SKM-1 (cell line): ENCODE data around the gene NPAS3.

Experiments used
- DNase-seq: peaks from one replicate; lab custom pipeline; 2025; ENCODE audit not compliant: unreplicated experiment; lab: John Stamatoyannopoulos, UW

Gene NPAS3

DNA sequence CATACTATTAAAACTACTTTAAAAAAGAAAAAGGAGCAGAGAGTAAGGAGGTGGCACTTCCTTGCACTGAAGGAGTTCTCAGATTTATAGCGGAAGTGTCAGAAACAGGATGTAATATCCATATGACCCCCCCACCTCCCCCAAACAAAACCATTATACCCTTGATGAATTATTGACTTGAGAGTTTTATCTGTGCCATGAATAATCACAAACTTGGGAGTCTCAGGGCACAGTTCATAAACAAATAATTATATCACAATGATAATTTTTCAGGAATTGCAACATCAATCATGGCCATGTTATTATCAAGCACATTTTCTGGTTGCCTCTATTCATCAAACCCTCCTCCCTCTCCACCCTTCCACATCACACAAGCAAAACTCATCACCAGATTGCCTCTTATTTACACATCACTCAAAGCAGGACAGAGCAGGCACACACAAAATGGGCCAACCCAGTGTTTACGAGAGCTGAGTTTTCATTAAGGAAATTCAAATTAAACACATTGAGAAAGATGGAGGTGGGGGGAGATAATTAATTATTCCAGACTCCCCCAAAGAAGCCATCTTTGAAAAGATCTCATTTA is 870.8 kb downstream of the NPAS3 start:
- DNase-seq: no peak

DNA sequence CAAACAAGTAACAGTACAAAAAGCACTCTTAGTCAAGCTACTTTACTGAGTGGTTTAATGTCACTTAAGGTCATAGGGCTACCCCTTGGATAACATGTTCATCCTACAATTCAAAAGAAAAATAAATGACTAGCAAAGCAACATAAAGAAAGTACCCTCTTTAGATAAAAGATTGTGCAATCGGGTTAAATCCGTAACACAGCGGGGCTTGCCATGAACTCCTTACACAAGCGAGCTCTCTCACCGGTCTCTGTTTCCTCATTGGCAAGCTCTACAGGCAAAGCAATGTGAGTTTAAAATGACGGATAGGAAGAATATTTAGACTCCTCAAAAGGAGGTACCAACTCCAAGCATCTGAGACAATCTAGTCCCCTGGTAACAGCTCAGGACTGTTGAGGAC is 871.6 kb downstream of the NPAS3 start:
- DNase-seq: no peak

DNA sequence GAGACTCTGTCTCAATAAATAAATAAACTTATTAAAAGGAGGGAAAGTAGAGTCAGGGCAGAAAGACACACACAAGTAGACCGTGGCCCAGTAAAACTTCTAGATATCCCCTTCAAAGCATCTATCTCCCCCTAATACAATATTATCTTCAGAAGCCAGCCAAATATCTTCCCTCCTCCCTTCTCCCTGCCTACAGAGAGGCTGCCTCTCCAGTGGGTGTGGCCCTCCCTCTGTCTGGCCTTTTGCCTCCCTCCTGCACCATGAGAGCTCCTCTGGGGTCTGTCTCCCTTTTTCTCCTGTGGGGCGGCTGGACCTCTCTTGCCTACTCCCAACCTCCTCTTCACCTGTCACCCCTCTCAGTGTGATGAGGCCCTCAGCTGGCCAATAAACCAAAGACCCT is 873.0 kb downstream of the NPAS3 start:
- no peak for DNase-seq

DNA sequence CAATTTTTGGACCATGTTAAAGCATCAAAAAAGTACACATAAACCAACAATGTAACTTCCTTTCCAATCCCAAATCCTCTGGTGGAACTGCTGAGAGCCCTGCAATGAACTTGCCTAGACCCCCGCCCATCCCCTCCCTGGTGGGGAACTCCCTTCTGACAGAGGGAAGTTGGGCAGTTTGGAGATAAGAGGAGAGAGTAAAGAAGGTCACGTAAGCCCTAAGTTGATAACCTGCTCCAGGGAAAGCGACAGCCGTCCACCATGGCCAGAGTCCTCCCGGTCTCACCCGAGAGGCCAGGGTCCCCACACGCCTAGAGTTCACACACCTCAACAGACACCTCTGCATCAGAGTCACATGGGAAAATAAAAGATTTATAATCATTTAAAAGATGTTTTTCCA is 873.5 kb downstream of the NPAS3 start:
- DNase-seq: no peak

DNA sequence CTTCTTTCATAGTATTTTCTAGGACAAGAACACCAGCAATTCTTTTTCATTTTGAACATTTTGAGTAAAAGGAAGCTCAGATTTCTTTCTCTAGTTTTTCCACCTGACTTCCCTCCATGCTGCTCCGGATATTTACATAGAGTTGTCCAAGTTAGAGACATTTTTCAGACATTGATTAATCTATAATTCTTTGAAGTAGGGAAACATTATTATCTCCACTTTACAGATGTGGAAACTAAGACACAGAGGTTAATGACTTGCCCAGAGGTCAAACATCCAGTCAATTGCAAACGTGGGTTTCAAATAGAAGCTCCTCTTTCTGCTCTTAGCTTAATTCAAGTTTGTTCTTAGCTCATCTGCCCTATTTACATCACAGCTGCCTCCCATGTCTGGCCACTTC is 873.9 kb downstream of the NPAS3 start:
- no peak for DNase-seq

DNA sequence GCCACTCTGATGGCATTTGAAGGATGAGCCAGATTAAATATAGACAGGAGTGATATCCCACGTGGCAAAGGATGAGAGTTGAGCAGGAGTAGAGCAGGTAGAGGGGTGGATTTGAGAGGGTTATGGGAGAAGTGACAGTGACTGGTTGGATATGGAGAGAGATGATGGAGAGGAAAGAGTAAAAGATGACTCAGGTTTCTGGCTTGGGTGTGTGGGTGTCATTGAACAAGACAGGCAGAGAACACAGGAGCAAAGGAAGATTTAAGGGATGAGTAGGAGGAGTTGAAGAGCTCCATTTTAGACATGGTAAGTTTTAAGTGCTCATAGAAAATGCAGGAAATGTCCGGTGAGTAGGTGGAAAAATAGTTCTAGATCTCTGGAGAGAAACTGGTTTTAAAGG is 875.3 kb downstream of the NPAS3 start:
- no peak for DNase-seq

DNA sequence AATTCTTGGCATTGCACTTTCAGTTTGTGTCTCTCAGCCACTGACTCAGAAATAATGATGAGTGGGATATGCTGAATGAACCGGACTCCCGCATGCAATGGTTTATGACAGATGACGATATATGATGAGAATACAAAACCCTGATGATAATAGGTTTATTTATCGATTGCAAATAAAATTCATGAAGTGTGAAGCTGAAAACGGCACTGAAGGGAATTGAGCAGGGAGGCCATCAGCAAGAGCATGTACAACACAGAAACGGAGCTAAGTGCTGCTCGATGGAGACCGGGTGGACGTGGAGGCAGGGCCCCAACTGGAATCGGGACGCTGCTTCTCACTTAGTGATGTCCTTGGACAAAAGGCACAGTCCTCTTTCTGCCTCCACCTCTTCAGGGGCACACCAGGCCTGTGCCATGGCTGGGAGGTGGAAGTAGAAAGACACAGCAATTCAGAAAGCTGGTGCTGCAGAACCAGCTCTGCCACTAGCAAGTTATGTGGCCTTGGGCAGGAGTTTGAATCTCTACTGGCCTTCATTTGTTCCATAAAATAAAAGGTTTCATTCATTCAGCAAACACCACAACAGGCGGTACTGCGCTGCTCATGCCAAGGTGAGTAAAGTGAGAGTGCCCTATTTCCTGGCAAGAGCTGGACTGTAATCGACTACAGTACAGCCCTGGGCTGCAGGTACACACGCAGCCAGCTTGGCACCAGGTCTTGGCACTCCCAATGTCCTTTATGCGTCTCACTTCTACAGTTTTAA is 895.2 kb downstream of the NPAS3 start:
- DNase-seq: no peak

DNA sequence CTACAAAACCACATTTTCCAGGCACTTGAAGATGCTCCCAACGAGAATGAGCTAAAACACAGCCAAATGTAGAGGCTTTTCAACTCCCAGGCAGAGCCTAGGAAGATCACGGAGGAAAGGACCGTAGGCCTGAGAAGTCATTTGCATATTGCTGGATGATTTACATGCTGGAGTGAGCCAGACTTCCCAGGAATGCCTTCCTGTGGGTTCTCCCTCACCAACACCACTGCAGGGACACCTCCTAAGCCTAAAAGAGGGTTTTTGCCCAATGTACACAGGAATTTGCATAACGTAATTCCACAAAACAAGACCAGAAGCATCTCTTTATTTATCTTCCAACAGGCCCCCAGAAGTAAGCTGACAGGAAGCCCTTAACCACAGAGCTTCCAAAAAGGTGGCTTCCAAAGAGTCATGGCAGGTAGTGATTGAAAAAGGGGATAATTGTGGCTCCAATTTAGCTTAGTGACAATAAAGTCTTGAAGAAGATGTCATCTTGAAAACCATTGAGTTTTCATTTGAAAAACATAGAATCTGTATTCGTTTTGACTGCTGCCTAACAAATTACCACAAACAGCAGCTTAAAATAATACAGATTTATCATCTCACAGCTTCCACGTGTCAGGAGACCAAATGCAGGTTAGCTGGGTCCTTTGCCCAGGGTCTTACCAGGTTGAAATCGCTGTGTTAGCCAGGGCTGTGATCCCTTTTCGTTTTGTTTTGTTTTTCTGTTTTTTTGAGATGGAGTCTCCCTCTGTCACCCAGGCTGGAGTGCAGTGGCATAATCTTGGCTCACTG is 896.0 kb downstream of the NPAS3 start:
- no peak for DNase-seq

DNA sequence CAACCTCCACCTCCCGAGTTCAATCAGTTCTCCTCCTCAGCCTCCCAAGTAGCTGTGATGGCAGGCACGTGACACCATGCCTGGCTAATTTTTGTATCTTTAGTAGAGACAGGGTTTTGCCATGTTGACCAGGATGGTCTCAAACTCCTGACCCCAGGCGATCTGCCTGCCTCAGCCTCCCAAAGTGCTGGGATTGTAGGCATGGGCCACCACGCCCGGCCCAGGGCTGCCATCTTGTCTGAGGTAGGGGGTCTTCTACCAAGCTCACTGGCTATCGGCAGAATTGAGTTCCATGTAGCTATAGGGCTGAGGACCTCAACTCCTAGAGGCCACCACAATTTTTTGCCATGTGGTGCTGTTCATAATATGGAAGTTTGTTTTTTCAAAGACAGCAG is 896.6 kb downstream of the NPAS3 start:
- DNase-seq: no peak

DNA sequence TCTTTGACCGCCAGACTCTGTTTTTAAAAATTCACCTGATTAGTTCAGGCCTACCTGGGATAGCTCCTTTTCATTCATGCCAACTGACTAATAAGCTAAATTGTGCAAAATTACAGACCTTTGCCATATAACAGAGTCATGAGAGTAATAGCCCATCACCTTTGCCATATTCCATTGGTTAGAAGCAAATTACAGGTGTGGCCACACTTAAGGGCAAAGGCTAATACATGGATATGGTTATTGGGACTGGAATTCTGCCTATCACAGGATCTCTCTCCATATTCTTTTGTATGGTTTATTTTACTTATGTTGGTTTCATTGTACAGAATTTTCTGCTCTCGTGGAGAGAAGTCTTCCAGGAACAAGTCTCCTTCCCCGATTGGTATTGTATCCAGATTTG is 897.0 kb downstream of the NPAS3 start:
- no peak for DNase-seq

DNA sequence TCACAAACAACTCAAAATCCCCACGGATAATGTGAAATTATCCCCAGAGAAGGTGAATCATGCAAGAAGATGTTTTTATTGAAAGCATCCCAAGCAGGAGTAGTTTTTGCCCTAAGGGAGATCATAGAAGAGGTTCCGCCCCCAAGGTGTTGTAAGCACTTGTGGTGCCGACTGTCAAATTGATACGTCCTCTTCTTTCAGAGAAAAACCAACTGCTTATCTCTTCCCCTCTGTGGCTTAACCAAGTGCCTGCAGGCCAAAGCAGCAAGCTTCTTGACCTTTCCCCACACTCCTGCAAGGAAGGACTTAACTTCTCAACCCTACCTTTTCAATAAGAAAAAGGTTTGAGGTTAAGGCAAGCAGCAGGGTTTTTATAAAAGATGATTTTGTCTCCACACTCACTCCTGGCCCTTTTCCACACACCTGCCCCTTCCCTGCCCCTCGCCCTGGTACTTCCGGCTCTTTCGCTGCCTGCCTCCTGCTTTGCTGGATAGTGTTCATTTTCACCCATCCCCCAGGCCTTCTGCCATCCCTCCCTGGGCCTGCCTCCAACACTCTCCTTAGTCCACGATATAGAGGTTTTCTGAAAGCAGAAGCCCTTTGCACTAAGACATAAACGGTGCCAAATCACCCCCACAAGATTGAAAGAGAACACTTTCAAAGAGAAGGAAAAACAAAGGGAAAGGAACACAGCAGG is 897.7 kb downstream of the NPAS3 start:
- DNase-seq: no peak

DNA sequence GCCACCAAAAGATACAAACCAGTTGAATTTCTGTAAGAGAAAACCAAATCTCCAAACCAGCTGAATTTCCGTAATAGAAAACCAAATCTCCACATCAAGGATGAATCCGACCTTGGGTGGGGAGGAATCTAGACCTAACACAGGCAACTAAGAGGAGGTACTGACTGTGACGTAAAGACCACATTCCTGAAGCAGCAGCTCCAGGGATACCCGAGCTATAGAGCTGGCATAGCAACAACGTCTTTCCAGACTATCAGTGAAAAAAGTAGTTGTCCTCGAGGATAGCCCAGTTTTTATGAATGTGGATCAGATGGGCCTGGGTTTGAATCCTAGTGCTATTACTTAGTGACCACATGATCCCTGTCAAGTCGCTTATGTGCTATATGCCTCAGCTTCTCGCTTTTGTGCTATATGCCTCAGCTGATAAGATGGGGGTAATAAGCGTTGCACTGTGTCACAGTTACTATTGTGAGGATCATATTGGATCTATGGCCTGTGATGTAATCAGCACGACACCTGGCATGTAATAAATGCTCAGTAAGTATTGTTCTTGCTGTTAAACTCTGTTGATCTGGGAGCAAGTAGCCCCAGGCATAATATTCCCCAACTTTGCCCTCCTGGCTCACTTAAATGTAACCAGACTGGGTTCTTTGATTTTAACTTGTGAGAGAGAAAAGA is 898.4 kb downstream of the NPAS3 start:
- DNase-seq: no peak

DNA sequence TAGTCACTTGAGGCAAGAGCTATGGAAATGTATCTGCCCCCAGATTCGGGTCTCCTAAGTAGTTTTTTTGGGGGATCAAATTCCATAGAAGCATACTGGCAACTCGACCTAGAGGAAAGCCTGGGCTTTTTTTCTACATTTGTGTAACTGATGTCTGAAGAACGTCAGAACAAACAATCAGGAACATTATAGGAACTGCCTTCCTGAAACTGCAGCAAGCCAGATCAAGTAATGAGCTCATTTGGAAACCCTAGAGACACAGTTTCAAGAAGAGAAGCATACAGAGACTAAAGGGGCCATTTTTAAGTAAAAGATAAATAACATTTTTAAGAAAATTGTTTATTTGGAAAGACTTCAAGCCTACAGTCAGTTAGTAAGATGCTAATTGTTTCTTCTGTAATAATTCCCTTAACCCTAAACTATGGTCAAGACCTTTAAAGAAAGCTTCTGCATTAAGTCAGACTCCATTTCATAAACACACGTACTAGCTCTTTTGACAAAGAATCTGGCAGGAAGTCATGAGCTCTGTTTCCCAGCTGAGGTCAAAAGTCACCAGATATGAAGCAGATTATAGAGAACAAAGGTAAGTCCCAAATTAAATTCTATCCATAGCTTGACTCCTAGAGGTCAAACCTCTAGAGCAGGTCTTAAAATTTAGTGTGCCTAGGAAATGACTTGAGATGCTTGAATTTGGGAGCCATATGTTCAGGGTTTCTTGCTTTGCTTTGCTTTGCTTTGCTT is 899.4 kb downstream of the NPAS3 start:
- DNase-seq: no peak

DNA sequence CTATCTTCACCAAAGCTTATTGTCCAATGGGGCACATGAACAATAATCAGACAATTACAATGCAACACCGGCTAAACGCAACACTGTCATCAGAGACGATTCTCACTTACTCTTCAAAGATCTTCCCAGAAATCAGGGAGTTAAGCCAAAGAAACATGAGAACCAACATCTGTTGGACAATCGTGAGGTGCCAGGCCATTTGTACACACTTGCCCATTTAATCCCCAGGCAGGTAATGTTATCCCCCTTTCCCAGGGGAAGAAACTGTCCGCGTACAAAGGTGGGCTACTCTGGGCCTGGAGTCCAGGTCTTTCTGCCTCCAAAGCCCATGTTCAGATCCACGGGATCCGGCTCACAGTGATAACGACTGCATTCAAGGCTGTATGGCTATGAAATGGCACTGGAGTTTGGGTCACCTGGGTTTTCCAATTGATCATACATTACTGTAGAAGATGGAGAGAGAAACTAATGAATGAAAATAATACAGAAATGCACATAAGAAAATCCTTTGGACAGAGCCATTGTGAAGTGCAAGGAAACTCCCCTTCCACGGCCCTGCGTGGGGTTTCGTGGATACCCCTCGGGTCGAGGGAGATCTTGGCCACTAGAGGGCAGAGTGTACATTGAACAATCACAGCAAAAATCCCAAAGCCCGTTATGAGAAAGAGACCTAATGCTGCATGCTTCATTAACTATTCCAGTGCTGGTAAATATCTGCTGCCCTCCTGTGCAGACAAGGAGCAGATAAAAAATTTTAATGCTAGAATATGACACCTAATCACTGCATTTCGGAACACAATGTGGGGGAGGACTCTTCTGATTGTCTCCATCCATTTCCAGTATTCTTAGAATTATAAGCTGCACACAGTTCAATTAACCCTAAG is 900.8 kb downstream of the NPAS3 start:
- DNase-seq: no peak

DNA sequence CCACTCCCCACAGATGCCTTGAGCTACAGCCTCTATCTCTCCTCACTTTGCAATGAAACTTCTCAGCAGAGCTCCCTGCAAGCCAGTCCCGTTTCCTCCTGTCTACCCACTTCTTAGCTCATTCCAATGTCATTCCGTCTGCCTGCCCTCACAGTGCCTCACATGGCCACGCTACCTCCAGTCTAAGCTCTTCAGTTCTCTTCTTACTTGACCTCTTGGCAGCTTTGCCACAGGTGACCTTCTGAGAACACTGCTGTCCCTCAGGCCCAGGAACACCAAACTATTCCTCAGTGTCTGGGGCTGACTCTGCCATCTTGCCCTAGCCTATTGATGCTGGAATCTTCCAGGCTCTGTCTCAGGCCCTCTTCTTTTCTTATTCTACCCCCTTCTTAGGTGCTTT is 902.1 kb downstream of the NPAS3 start:
- no peak for DNase-seq

DNA sequence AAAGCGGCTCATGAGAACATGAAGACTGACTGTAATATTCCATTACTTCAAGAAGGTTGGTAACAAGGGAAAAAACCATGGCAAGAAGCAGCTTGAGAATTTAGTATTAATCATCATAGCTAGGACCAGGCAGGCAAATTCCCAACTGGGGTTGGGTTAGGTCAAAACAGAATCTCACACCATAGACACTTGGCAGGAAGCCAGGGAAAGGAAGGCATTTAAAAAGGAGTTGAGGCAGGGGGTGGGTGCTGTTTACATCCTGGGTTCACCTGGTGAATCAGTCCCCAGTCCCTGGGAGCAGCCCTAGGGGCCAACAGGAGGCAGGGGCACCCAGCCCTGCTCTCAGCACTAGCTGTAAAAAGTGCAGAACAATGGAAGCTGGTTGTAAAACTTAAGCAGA is 903.6 kb downstream of the NPAS3 start:
- DNase-seq: no peak

DNA sequence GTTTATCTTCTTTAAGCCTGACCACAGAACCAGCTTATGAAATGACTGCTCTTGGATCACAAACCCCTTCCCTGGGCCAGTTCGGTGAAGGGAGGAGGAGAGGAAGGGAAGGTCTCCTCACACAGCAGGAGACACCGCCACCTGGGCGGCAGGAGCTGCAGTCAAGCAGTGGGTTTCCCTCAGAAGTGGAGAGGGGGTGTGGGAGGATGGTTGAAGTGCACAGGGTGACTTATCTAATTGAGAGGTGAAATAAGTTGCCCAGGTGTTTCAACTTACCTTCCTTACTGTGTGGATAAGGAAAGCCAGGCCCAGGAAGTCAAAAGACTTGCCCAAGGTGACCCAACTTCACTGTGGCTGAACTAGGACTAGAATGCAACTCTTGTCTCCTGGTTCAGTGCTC is 905.4 kb downstream of the NPAS3 start:
- no peak for DNase-seq

DNA sequence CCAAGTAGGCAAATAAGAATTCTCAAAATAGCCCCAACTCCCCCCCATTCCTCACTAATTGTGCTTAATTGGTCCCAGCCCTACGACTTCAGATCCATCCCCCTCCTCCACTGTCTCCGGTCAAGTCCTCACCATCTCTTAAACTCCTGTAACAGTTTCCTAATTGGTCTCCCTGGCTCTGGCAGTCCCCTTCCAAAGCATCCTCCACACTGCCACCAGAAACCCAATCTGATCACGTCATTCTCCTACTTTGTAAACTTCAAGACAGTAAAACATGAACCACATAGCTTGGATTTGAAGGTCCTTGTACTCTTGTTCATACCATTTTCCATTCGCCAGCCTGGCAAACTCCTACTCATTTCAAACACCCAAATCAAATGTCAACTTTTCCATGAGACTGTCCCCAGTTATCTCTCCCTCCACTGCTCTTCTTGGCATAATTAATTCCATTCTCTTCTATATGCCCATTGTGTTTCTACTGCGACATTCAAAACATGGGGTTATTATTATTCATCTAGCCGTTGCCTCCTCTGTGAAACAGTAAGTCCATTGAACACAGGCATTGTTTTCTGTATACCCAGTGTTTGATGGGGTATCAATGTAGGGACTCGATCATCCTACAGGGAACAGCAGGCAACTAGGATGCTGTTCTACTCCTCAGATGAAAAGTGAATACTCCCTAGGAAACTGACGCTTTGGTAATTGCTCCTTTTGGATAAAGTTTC is 907.6 kb downstream of the NPAS3 start:
- no peak for DNase-seq

DNA sequence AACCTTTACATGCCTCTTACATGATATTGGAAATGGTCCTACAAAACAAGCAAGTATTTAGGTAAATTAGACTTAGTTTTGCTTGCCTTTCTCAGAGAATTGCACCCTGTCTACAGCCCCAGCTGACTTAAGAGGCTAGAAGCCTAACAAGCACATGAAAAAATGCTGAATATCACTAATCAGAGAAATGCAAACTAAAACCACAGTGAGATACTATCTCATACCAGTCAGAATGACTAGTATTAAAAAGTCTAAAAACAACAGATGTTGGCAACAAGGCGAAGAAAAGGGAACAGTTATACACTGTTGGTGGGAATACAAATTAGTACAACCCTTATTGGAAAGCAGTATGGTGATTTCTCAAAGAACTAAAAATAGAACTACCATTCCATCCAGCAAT is 908.4 kb downstream of the NPAS3 start:
- no peak for DNase-seq
